AG04449 (cell line): ENCODE measurements around the gene TRAP1.

ENCODE experiments used
- CTCF ChIA-PET: fragments of 350-600 bp; formaldehyde crosslinking; extraction: SDS; loops from one replicate; lab custom pipeline; 2021; ENCODE audit warnings: antibody characterized with exemption; lab: Yijun Ruan, JAX
- POLR2A ChIA-PET: fragments of 400-600, 350-600 bp; formaldehyde crosslinking; extraction: SDS; loops from one replicate; lab custom pipeline; 2020; ENCODE audit warnings: antibody characterized with exemption, inconsistent platforms; lab: Yijun Ruan, JAX
- DNase-seq: peaks from one replicate; pipeline ENCODE4 v3.0.0-alpha.2; 2010; ENCODE audit warnings: low read depth, low spot score
- H3K4me3 ChIP-seq: 2 replicates; pipeline ENCODE4 v1.5.1; 2011; ENCODE audit warnings: low read depth, mild to moderate bottlenecking, control low read depth, low read length
- CTCF ChIP-seq: IDR thresholded peaks from one replicate; pipeline ENCODE4 v1.5.1; 2011; ENCODE audit warnings: mild to moderate bottlenecking, moderate library complexity, low read length, control low read depth, inconsistent platforms; ENCODE audit not compliant: insufficient read depth; ENCODE audit errors: missing control alignments

TRAP1 gene

DNA sequence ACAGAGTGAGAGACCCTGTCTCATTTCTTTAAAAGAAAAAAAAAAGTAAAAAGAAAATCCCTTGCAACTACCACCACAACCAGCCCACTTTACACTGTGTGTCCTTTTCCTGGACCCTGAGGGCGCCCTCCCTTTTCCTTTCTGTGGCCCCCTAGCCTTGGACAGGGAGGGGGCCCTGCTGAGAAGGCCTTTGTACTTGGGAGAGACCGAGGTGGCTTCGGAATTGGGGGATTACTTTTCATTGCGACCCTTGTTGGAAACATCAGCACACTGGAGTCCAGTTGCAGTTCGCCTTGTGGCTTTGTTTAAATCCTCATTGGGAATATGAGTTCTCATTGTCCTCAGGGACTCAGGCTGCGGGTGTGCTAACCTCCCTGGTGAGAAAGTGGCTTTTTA, 72.2 kb downstream of the TRAP1 start:
- ChIA-PET CTCF (interaction anchor here (0.8 to 1.1 kb wide), 2 partner anchors 9 to 609 kb away, joined by 3 read pairs; no protein-coding TSS in a partner anchor), POLR2A (no interaction called here)
- H3K4me3 ChIP-seq: no peak overlapping the region
- no peak for DNase-seq
- no peak for TF ChIP-seq CTCF

DNA sequence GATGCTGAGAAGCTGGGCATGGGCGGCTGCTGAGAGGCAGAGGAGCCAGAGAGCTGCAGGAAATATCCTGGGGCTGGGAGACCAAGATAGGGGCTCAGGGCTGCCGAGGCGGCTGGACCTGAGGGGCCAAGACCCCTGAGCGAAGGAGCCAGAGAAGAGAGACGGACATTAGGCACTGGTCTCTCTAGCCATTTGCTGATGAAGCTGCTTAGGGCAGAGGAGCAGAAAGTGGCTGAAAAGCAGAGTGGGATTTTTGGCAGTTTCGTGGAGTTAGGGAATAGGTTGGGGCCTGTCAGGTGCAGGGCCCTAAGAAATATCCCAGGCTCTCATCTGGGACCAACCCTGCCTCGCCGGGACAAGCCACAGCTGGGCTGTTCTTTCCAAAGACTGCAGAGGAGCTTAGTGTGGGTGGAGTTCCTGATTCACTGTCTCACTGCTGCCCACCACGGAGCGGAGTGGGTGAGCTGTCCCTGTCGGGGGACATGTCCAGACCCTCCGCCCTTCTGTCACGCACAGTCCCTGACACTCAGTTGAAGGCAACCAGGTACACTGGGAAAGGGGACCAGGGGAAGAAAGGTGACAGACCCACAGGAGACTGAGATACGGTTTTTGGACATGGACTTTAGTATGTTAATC, 74.1 kb downstream of the TRAP1 start:
- no peak for TF ChIP-seq CTCF
- POLR2A ChIA-PET: no interaction called here
- CTCF ChIA-PET: interaction anchor here (1.4 kb wide), 1 partner anchor 11 kb away, joined by 5 read pairs; no protein-coding TSS in a partner anchor
- DNase-seq: no peak
- H3K4me3 ChIP-seq: no peak overlapping the region

- DNase-seq: no peak
- no peak for TF ChIP-seq CTCF
- POLR2A ChIA-PET: no interaction called here
- no peak overlapping the region for H3K4me3 ChIP-seq
- CTCF ChIA-PET: interaction anchor here (1.4 kb wide), 1 partner anchor 11 kb away, joined by 5 read pairs; no protein-coding TSS in a partner anchor
These were observed 74.8 kb downstream of the TRAP1 start for GRCh38 chr16:3642397-3643094.

- no peak for TF ChIP-seq CTCF
- POLR2A ChIA-PET: no interaction called here
- no peak overlapping the region for H3K4me3 ChIP-seq
- CTCF ChIA-PET: interaction anchor here (1.4 kb wide), 1 partner anchor 12 kb away, joined by 5 read pairs; no protein-coding TSS in a partner anchor
- DNase-seq: no peak
These were observed 75.4 kb downstream of the TRAP1 start for GRCh38 chr16:3641801-3642396.

- CTCF ChIA-PET: interaction anchor here (1.3 kb wide), 1 partner anchor 13 kb away, joined by 3 read pairs; no protein-coding TSS in a partner anchor
These were observed 76.5 kb downstream of the TRAP1 start for GRCh38 chr16:3640632-3641501.

More at GRCh38 chr16:3640632-3641501, 76.5 kb downstream of the TRAP1 start:
- DNase-seq: no peak
- no peak overlapping the region for H3K4me3 ChIP-seq
- no peak for TF ChIP-seq CTCF
- POLR2A ChIA-PET: no interaction called here
